Measurements from ENCODE around the gene FAM110A.

Gene FAM110A

GRCh38 chr20:884983-885952 is 51.8 kb downstream of the FAM110A start:
- TF ChIP-seq REST (IDR thresholded peaks at IDR 0.05; ENCODE audit: low read depth) (peak; percentile 74), MAX (IDR thresholded peaks at IDR 0.05) (no peak), FOXM1 (IDR thresholded peaks at IDR 0.05; ENCODE audit: borderline replicate concordance, low read depth) (no peak), USF1 (IDR thresholded peaks at IDR 0.05) (no peak), EGR1 (IDR thresholded peaks at IDR 0.05) (no peak), CREB1 (IDR thresholded peaks at IDR 0.05; ENCODE audit: low read depth) (no peak)

GRCh38 chr20:887137-887536 is 53.6 kb downstream of the FAM110A start:
- TF ChIP-seq YY1 (IDR thresholded peaks at IDR 0.05; ENCODE audit: low read depth) (no peak), TEAD4 (IDR thresholded peaks at IDR 0.05) (no peak), NFIC (IDR thresholded peaks at IDR 0.05) (no peak), CEBPB (IDR thresholded peaks at IDR 0.05) (no peak), EP300 (IDR thresholded peaks at IDR 0.05; ENCODE audit: borderline replicate concordance) (no peak), TAF1 (IDR thresholded peaks at IDR 0.05; ENCODE audit: low read depth) (no peak), USF1 (IDR thresholded peaks at IDR 0.05) (no peak), REST (IDR thresholded peaks at IDR 0.05; ENCODE audit: low read depth) (no peak), CREB1 (IDR thresholded peaks at IDR 0.05; ENCODE audit: low read depth) (no peak), TCF12 (IDR thresholded peaks at IDR 0.05; ENCODE audit: low read depth) (no peak), EGR1 (IDR thresholded peaks at IDR 0.05) (no peak), RAD21 (IDR thresholded peaks at IDR 0.05; ENCODE audit: low read depth) (no peak), ZBTB7A (IDR thresholded peaks at IDR 0.05; ENCODE audit: low read depth) (no peak), FOXM1 (IDR thresholded peaks at IDR 0.05; ENCODE audit: borderline replicate concordance, low read depth) (no peak), MAX (IDR thresholded peaks at IDR 0.05) (no peak)

GRCh38 chr20:888057-888456 is 54.5 kb downstream of the FAM110A start:
- no peak for TF ChIP-seq CEBPB (IDR thresholded peaks at IDR 0.05)
- no peak for TF ChIP-seq FOXM1 (IDR thresholded peaks at IDR 0.05; ENCODE audit: borderline replicate concordance, low read depth)
- no peak for TF ChIP-seq EGR1 (IDR thresholded peaks at IDR 0.05)
- no peak for TF ChIP-seq TAF1 (IDR thresholded peaks at IDR 0.05; ENCODE audit: low read depth)
- TF ChIP-seq TEAD4 (IDR thresholded peaks at IDR 0.05): no peak
- TF ChIP-seq REST (IDR thresholded peaks at IDR 0.05; ENCODE audit: low read depth): no peak
- TF ChIP-seq ZBTB7A (IDR thresholded peaks at IDR 0.05; ENCODE audit: low read depth): no peak
- no peak for TF ChIP-seq NFIC (IDR thresholded peaks at IDR 0.05)
- no peak for TF ChIP-seq TCF12 (IDR thresholded peaks at IDR 0.05; ENCODE audit: low read depth)
- TF ChIP-seq EP300 (IDR thresholded peaks at IDR 0.05; ENCODE audit: borderline replicate concordance): no peak
- no peak for TF ChIP-seq YY1 (IDR thresholded peaks at IDR 0.05; ENCODE audit: low read depth)
- TF ChIP-seq CREB1 (IDR thresholded peaks at IDR 0.05; ENCODE audit: low read depth): no peak
- no peak for TF ChIP-seq USF1 (IDR thresholded peaks at IDR 0.05)
- no peak for TF ChIP-seq RAD21 (IDR thresholded peaks at IDR 0.05; ENCODE audit: low read depth)
- TF ChIP-seq MAX (IDR thresholded peaks at IDR 0.05): no peak
